Measurements from ENCODE around the gene ULBP3.
A peak's percentile ranks its signal among the peaks of the same experiment; 100 is the strongest.

The ULBP3 gene

DNA sequence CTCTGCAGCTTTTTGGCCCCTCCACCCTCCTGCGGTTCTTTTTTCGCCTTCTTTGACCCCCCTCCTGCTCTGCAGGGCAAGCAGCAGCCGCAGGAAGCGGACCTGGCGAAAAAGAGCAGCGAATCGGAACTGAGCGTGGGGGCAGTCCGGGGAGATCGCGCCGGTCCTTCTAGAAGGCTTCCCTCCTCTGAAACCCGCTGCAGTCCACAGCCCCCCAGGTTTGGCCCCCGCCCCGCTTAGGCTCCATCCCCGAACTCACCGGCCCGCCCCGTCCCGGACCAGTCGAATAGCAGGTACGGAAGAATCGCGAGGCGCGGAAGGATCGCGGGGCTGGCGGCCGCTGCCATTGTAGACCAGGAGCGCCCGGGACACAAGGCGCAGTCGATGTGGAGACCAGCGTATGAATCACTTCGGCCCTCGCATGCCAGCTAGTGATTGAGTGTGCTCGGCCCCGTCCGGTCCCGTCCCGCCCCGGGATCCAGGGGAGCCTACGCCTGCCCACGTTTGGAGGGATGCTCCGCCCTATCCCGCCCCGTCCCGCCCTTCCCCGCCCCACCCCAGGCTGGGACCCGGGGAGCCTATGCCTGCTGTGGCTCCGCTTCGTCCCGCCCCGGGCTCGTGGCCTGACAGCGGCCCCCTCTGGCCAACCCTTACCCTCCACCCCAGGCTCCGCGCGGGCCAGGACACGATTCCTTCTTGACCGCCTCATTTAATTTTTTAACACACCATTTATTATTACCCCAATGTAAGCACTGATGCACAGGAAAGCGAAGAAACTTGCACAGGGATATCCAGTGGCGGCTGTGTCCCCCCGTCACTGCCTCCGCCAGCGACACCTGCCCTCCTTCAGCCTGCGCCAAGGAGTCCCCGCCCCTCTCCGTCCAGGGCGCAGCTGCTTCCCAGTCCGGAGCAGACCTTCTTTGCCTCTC lies at the start of gene ULBP3:
Gene ULBP3 (minus strand): TSS at position 402 of the 929 bp plus-strand sequence. CDS start 55 bp downstream, at position 347.
- peak; percentile 40 to 48 for DNase-seq (ENCODE audit: low read depth in 1 of 2, low spot score in 1 of 2)

- no peak for DNase-seq (ENCODE audit: low read depth in 1 of 2, low spot score in 1 of 2)
Observed at GRCh38 chr6:150118627-150119026, 49.7 kb upstream of the ULBP3 start.

- DNase-seq (ENCODE audit: low read depth in 1 of 2, low spot score in 1 of 2), result no peak
Observed at GRCh38 chr6:150118203-150118602, 49.3 kb upstream of the ULBP3 start.

- DNase-seq (ENCODE audit: low read depth in 1 of 2, low spot score in 1 of 2), result no peak
Observed at GRCh38 chr6:150116200-150116800, 47.4 kb upstream of the ULBP3 start.

DNA sequence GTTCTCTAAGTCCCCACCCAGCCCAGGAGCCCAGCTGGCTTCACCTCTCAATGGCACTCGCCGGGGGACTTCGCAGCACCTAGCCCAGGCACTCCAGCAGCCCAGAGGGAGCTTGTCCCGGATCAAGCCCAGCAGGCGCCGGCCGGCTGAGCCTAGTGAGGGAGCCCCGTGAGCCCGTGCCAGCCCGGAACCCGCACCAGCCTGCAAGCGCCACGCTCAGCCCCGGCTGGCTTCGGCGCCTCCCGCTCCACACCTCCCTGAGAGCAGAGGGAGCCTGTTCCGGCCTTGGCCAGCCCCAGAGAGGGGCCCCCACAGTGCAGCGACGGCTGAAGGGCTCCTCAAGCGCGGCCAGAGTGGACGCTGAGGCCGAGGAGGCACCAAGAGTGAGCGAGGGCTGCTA lies 46.8 kb upstream of the ULBP3 start:
- DNase-seq (ENCODE audit: low read depth in 1 of 2, low spot score in 1 of 2), result no peak

GRCh38 chr6:150112233-150112632 lies 43.3 kb upstream of the ULBP3 start:
- no peak for DNase-seq (ENCODE audit: low read depth in 1 of 2, low spot score in 1 of 2)

GRCh38 chr6:150102750-150103270 lies 33.9 kb upstream of the ULBP3 start:
- no peak for DNase-seq (ENCODE audit: low read depth in 1 of 2, low spot score in 1 of 2)

DNA sequence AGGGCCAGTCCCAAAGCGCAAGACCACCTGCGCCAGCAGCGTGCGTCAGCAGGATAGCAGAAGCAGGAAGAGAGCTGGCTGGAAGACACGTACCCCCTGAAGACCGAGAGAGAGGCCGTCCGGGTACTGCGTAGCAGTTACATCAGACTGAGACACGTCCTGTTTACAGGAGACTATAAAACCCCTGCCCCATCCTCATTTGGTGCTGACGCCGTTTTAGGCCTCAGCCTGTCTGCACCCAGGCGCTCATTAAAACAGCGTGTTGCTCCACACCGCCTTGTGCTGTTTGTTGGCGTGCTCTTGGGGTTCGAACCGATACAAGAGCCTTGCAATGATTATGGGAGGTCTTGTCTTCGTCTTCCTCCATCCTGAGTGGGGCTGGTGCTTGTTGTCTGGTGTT lies 31.8 kb upstream of the ULBP3 start:
- DNase-seq (ENCODE audit: low read depth in 1 of 2, low spot score in 1 of 2), result no peak

- DNase-seq (ENCODE audit: low read depth in 1 of 2, low spot score in 1 of 2), result no peak
Observed at GRCh38 chr6:150099953-150100352, 31.0 kb upstream of the ULBP3 start.

- DNase-seq (ENCODE audit: low read depth in 1 of 2, low spot score in 1 of 2), result no peak
Observed at GRCh38 chr6:150099546-150099945, 30.6 kb upstream of the ULBP3 start.

DNA sequence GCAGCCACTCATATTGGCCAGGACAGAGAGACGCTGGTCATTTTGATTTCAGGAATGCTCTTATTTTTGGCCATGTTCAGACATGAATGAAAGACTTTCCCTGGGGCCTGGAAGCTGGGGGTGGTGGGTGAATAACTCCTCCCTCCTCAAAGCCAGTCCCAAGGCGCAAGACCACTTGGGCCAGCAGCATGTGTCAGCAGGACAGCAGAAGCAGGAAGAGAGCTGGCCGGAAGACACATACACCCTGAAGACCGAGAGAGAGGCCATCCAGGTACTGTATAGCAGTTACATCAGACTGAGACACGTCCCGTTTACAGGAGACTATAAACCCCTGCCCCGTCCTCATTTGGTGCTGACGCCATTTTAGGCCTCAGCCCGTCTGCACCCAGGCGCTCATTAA lies 29.2 kb upstream of the ULBP3 start:
- no peak for DNase-seq (ENCODE audit: low read depth in 1 of 2, low spot score in 1 of 2)

GRCh38 chr6:150093397-150093796 lies 24.5 kb upstream of the ULBP3 start:
- no peak for DNase-seq (ENCODE audit: low read depth in 1 of 2, low spot score in 1 of 2)

DNA sequence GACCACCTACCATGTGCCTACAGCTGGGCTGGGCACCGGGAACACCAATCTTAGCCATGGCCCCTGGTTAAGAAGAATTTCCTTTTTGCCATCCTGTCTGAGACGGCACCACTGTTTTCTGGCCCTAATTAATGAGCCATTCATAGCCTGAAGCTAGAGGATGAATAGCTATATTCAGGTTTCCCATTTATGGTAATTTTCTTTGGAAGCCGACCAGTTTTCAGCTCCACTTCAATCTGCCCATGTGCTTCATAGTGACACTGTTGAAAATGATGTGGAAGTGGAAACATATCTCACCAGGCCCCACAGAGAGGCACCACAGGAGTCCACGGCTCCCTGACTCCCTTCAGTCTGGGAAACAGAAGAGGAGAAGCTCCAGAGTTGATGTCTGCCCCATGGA lies 22.6 kb upstream of the ULBP3 start:
- no peak for DNase-seq (ENCODE audit: low read depth in 1 of 2, low spot score in 1 of 2)

GRCh38 chr6:150090328-150090727 lies 21.4 kb upstream of the ULBP3 start:
- no peak for DNase-seq (ENCODE audit: low read depth in 1 of 2, low spot score in 1 of 2)

DNA sequence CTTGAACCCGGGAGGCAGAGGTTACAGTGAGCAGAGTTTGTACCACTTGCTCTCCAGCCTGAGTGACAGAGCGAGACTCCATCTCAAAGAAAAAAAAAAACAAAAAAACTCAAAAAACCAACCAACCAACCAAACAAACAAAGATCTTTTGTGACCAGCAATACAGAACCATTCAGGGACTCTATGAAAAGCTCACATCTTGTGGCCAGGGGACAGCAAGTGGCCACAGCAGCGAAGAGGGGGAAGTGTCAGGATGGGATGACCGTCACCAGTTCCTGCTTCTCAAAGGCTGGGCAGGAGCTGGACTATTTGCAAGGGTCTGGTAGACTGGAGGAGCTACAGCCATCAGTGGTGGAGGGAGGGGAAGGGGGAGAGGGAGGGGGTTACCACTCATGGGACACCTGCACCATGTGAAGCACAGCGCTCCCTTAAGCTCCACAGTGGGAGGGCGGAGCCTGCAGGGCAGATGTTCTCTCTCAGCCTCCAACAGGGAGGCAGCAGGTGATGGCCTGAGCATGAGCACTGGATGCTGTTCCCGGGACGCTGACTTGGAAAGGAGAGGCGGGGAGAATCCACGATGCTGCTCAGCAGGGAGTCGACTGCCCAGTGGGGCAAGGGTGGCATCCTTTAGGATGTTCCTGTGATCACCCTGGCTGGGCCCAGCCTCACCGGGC lies 19.7 kb upstream of the ULBP3 start:
- DNase-seq (ENCODE audit: low read depth in 1 of 2, low spot score in 1 of 2), result no peak

GRCh38 chr6:150087336-150087735 lies 18.4 kb upstream of the ULBP3 start:
- no peak for DNase-seq (ENCODE audit: low read depth in 1 of 2, low spot score in 1 of 2)

- DNase-seq (ENCODE audit: low read depth in 1 of 2, low spot score in 1 of 2), result no peak
Observed at GRCh38 chr6:150086026-150086425, 17.1 kb upstream of the ULBP3 start.

GRCh38 chr6:150084426-150084825 lies 15.5 kb upstream of the ULBP3 start:
- DNase-seq (ENCODE audit: low read depth in 1 of 2, low spot score in 1 of 2), result no peak

- DNase-seq (ENCODE audit: low read depth in 1 of 2, low spot score in 1 of 2), result no peak
Observed at GRCh38 chr6:150083839-150084238, 14.9 kb upstream of the ULBP3 start.

- no peak for DNase-seq (ENCODE audit: low read depth in 1 of 2, low spot score in 1 of 2)
Observed at GRCh38 chr6:150081702-150082101, 12.8 kb upstream of the ULBP3 start.

GRCh38 chr6:150079604-150080003 lies 10.7 kb upstream of the ULBP3 start:
- no peak for DNase-seq (ENCODE audit: low read depth in 1 of 2, low spot score in 1 of 2)

DNA sequence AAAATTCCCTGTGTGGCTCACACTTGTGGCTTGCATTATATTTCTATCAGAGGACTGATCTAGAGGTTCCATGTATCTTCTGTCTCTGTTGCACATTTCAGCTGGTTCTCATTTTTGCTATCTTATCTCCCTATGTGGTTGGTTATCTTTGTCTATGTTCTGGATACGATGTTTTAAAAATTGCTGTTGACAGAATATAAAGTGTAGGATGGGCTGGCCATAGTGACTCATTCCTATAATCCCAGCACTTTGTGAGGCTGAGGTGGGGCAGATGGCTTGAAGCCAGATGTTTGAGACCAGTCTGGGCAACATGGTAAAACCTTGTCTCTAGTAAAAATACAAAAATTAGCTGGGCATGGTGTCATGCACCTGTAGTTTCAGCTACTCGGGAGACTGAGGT lies 9.9 kb upstream of the ULBP3 start:
- no peak for DNase-seq (ENCODE audit: low read depth in 1 of 2, low spot score in 1 of 2)
